ENCODE measurements around the gene NME7. TPM values are rescaled to one million over a fixed set of nuclear protein-coding genes. Genes with fewer than 3 reads are reported as not detected.
A peak's percentile ranks its signal among the peaks of the same experiment; 100 is the strongest.

Gene NME7
- total RNA-seq, 1 experiment from 2014 or later: 13.8 TPM

DNA sequence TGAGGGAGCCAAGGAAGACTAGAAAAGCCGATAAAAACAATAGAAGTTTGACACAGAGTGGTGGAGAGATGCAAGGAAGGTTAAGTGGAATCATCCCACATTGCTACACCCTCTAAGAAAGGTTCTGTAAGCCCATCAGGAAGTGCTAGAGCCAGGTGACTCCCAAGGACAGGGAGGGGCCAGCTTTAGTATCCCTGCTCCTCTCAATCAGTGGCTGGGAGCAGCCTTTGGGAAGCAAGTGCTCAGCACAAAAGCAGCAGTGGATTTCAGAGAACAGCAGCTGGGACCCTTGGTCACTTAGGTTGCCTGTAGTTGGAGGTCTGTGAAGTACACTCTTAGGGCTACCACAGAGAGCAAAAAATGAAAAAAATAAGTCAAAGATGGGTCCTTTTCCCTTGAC, 42.5 kb downstream of the NME7 start:
- no peaks in the 10 kb centered on the region for H3K36me3 Mint-ChIP-seq
- ChIA-PET POLR2A (no interaction called here), CTCF (interaction anchor here (0.6 to 2.7 kb wide), 2 partner anchors 11 to 23 kb away, joined by 3 to 8 read pairs; no protein-coding TSS in a partner anchor)
- H3K4me1 Mint-ChIP-seq: peaks cover 19% of the 10 kb centered on the region
- H3K9me3 Mint-ChIP-seq: peaks cover 9% of the 10 kb centered on the region; the same call in 1 of the 2 replicates
- H3K27ac Mint-ChIP-seq: peak overlapping the region; percentile 86
- TF ChIP-seq, protein P1, sequence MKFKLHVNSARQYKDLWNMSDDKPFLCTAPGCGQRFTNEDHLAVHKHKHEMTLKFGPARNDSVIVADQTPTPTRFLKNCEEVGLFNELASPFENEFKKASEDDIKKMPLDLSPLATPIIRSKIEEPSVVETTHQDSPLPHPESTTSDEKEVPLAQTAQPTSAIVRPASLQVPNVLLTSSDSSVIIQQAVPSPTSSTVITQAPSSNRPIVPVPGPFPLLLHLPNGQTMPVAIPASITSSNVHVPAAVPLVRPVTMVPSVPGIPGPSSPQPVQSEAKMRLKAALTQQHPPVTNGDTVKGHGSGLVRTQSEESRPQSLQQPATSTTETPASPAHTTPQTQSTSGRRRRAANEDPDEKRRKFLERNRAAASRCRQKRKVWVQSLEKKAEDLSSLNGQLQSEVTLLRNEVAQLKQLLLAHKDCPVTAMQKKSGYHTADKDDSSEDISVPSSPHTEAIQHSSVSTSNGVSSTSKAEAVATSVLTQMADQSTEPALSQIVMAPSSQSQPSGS (CRISPR knock-in tag; IDR thresholded peaks at IDR 0.05; ENCODE audit: borderline replicate concordance, low read depth): no peak
- TF ChIP-seq ZBTB21 (CRISPR knock-in tag; IDR thresholded peaks at IDR 0.05; ENCODE audit: borderline replicate concordance) (no peak), FOXK1 (CRISPR knock-in tag; IDR thresholded peaks at IDR 0.05) (no peak)
- TF ChIP-seq, protein P2, sequence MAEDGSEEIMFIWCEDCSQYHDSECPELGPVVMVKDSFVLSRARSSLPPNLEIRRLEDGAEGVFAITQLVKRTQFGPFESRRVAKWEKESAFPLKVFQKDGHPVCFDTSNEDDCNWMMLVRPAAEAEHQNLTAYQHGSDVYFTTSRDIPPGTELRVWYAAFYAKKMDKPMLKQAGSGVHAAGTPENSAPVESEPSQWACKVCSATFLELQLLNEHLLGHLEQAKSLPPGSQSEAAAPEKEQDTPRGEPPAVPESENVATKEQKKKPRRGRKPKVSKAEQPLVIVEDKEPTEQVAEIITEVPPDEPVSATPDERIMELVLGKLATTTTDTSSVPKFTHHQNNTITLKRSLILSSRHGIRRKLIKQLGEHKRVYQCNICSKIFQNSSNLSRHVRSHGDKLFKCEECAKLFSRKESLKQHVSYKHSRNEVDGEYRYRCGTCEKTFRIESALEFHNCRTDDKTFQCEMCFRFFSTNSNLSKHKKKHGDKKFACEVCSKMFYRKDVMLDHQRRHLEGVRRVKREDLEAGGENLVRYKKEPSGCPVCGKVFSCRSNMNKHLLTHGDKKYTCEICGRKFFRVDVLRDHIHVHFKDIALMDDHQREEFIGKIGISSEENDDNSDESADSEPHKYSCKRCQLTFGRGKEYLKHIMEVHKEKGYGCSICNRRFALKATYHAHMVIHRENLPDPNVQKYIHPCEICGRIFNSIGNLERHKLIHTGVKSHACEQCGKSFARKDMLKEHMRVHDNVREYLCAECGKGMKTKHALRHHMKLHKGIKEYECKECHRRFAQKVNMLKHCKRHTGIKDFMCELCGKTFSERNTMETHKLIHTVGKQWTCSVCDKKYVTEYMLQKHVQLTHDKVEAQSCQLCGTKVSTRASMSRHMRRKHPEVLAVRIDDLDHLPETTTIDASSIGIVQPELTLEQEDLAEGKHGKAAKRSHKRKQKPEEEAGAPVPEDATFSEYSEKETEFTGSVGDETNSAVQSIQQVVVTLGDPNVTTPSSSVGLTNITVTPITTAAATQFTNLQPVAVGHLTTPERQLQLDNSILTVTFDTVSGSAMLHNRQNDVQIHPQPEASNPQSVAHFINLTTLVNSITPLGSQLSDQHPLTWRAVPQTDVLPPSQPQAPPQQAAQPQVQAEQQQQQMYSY (CRISPR knock-in tag; IDR thresholded peaks at IDR 0.05): peak; percentile 88
- DNase-seq (ENCODE audit: low spot score): peak; percentile 55
- no peak overlapping the region for H3K4me3 Mint-ChIP-seq
- peak; percentile 100 for ATAC-seq
- H3K27me3 Mint-ChIP-seq (ENCODE audit: low read depth): no peaks in the 10 kb centered on the region; the same call in 1 of the 2 replicates

DNA sequence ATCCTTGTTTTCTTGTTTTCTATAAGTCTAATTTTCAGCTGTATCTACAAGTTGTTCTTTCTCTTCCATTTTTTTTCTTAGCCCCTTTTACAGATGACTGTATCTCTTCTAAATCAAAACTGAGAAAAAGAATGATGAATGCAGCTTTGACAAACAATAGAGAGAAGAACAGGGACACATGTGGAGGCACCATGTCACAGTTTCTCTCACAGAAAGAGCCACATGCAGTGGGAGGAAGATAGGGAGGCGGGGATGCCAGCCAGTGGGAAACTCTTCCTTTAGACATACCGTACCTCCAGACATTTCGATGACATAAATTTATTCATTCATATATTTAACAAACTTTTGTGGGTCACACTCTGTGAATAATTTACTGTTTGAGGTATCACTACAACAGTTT, 45.5 kb downstream of the NME7 start:
- no peaks in the 10 kb centered on the region for H3K27me3 Mint-ChIP-seq (ENCODE audit: low read depth)
- DNase-seq (ENCODE audit: low spot score) (no peak), ATAC-seq (no peak)
- peaks cover 22% of the 10 kb centered on the region for H3K4me1 Mint-ChIP-seq
- no peaks in the 10 kb centered on the region for H3K9me3 Mint-ChIP-seq
- POLR2A ChIA-PET: no interaction called here
- CTCF ChIA-PET: interaction anchor here (1.0 kb wide), 1 partner anchor 26 kb away, joined by 5 read pairs; no protein-coding TSS in a partner anchor
- TF ChIP-seq, protein P3, sequence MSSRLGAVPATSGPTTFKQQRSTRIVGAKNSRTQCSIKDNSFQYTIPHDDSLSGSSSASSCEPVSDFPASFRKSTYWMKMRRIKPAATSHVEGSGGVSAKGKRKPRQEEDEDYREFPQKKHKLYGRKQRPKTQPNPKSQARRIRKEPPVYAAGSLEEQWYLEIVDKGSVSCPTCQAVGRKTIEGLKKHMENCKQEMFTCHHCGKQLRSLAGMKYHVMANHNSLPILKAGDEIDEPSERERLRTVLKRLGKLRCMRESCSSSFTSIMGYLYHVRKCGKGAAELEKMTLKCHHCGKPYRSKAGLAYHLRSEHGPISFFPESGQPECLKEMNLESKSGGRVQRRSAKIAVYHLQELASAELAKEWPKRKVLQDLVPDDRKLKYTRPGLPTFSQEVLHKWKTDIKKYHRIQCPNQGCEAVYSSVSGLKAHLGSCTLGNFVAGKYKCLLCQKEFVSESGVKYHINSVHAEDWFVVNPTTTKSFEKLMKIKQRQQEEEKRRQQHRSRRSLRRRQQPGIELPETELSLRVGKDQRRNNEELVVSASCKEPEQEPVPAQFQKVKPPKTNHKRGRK (CRISPR knock-in tag; IDR thresholded peaks at IDR 0.05; ENCODE audit: borderline replicate concordance): no peak
- TF ChIP-seq, protein P4, sequence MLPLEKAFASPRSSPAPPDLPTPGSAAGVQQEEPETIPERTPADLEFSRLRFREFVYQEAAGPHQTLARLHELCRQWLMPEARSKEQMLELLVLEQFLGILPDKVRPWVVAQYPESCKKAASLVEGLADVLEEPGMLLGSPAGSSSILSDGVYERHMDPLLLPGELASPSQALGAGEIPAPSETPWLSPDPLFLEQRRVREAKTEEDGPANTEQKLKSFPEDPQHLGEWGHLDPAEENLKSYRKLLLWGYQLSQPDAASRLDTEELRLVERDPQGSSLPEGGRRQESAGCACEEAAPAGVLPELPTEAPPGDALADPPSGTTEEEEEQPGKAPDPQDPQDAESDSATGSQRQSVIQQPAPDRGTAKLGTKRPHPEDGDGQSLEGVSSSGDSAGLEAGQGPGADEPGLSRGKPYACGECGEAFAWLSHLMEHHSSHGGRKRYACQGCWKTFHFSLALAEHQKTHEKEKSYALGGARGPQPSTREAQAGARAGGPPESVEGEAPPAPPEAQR (CRISPR knock-in tag; IDR thresholded peaks at IDR 0.05): no peak
- TF ChIP-seq, protein P5, sequence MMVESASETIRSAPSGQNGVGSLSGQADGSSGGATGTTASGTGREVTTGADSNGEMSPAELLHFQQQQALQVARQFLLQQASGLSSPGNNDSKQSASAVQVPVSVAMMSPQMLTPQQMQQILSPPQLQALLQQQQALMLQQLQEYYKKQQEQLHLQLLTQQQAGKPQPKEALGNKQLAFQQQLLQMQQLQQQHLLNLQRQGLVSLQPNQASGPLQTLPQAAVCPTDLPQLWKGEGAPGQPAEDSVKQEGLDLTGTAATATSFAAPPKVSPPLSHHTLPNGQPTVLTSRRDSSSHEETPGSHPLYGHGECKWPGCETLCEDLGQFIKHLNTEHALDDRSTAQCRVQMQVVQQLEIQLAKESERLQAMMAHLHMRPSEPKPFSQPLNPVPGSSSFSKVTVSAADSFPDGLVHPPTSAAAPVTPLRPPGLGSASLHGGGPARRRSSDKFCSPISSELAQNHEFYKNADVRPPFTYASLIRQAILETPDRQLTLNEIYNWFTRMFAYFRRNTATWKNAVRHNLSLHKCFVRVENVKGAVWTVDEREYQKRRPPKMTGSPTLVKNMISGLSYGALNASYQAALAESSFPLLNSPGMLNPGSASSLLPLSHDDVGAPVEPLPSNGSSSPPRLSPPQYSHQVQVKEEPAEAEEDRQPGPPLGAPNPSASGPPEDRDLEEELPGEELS (CRISPR knock-in tag; IDR thresholded peaks at IDR 0.05): no peak
- TF ChIP-seq, protein P6, sequence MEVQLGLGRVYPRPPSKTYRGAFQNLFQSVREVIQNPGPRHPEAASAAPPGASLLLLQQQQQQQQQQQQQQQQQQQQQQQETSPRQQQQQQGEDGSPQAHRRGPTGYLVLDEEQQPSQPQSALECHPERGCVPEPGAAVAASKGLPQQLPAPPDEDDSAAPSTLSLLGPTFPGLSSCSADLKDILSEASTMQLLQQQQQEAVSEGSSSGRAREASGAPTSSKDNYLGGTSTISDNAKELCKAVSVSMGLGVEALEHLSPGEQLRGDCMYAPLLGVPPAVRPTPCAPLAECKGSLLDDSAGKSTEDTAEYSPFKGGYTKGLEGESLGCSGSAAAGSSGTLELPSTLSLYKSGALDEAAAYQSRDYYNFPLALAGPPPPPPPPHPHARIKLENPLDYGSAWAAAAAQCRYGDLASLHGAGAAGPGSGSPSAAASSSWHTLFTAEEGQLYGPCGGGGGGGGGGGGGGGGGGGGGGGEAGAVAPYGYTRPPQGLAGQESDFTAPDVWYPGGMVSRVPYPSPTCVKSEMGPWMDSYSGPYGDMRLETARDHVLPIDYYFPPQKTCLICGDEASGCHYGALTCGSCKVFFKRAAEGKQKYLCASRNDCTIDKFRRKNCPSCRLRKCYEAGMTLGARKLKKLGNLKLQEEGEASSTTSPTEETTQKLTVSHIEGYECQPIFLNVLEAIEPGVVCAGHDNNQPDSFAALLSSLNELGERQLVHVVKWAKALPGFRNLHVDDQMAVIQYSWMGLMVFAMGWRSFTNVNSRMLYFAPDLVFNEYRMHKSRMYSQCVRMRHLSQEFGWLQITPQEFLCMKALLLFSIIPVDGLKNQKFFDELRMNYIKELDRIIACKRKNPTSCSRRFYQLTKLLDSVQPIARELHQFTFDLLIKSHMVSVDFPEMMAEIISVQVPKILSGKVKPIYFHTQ (CRISPR knock-in tag; IDR thresholded peaks at IDR 0.05): no peak
- TF ChIP-seq TCF7 (CRISPR knock-in tag; IDR thresholded peaks at IDR 0.05; ENCODE audit: low read depth) (no peak), CBFB (CRISPR knock-in tag; IDR thresholded peaks at IDR 0.05; ENCODE audit: low read depth) (no peak), GRHL2 (CRISPR knock-in tag; IDR thresholded peaks at IDR 0.05; ENCODE audit: insufficient replicate concordance, severe bottlenecking) (no peak), RORB (CRISPR knock-in tag; IDR thresholded peaks at IDR 0.05) (no peak)
- TF ChIP-seq, protein P7, sequence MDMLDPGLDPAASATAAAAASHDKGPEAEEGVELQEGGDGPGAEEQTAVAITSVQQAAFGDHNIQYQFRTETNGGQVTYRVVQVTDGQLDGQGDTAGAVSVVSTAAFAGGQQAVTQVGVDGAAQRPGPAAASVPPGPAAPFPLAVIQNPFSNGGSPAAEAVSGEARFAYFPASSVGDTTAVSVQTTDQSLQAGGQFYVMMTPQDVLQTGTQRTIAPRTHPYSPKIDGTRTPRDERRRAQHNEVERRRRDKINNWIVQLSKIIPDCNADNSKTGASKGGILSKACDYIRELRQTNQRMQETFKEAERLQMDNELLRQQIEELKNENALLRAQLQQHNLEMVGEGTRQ (CRISPR knock-in tag; IDR thresholded peaks at IDR 0.05): no peak
- H3K36me3 Mint-ChIP-seq: no peaks in the 10 kb centered on the region
- H3K27ac Mint-ChIP-seq: no peak overlapping the region
- no peak overlapping the region for H3K4me3 Mint-ChIP-seq

Data from WTC11 (cell line).